Neural cell (in vitro differentiated cells): ENCODE measurements around the gene IFT122. TPM values are rescaled to one million over a fixed set of nuclear protein-coding genes. Genes with fewer than 3 reads are reported as not detected.
"Not testable (repeated sequence)": the region's sequence is repeated elsewhere in the genome, so short reads cannot be mapped to it uniquely, and the experiment has no call there.

Experiments
- H2AFZ ChIP-seq: fragments of 200-600, 300-800 bp; sonication (generic), shearing (Covaris generic); 2 replicates; pipeline ENCODE4 v1.6.0; 2014; ENCODE audit warnings: low read depth, mild to moderate bottlenecking, antibody characterized with exemption, low read length, moderate library complexity
- H3F3A ChIP-seq: fragments of 200-600 bp; shearing (Covaris generic); 2 replicates; pipeline ENCODE4 v1.6.1; 2016; ENCODE audit warnings: mild to moderate bottlenecking, moderate library complexity, mixed read lengths, antibody characterized with exemption, low read length; ENCODE audit not compliant: insufficient read depth, poor library complexity, severe bottlenecking
- H3K27ac ChIP-seq: fragments of 200-600, 300-800 bp; sonication (generic), shearing (Covaris generic); 2 replicates; pipeline ENCODE4 v1.5.1; 2014; ENCODE audit warnings: mild to moderate bottlenecking, low read length, moderate library complexity
- H3K27me3 ChIP-seq: fragments of 300-800, 200-600 bp; sonication (generic), shearing (Covaris generic); 2 replicates; pipeline ENCODE4 v1.6.0; 2014; ENCODE audit warnings: mild to moderate bottlenecking, low read depth, low read length, moderate library complexity; ENCODE audit not compliant: insufficient read depth
- H3K36me3 ChIP-seq: fragments of 300-800, 200-600 bp; sonication (generic), shearing (Covaris generic); 2 replicates; pipeline ENCODE4 v1.5.1; 2014; ENCODE audit warnings: mild to moderate bottlenecking, antibody characterized with exemption, low read length, moderate library complexity; ENCODE audit not compliant: insufficient read depth
- H3K4me2 ChIP-seq: fragments of 300-800, 200-600 bp; sonication (generic), shearing (Covaris generic); 2 replicates; pipeline ENCODE4 v1.6.0; 2014; ENCODE audit warnings: mild to moderate bottlenecking, low read length
- H3K4me3 ChIP-seq: fragments of 300-800, 200-600 bp; sonication (generic), shearing (Covaris generic); 2 replicates; pipeline ENCODE4 v1.5.1; 2014; ENCODE audit warnings: mild to moderate bottlenecking, low read length, moderate library complexity
- H3K79me2 ChIP-seq: fragments of 200-600 bp; shearing (Covaris generic); replicated peaks from 2 replicates; pipeline ENCODE4 v1.6.0; 2014; ENCODE audit warnings: mild to moderate bottlenecking, low read length, moderate library complexity; ENCODE audit not compliant: insufficient read depth
- H3K9ac ChIP-seq: fragments of 300-800, 200-600 bp; sonication (generic), shearing (Covaris generic); 2 replicates; pipeline ENCODE4 v1.6.1; 2016; ENCODE audit warnings: mild to moderate bottlenecking, low read length, mixed read lengths
- H3K9me2 ChIP-seq: fragments of 200-600 bp; shearing (Covaris generic); 2 replicates; pipeline ENCODE4 v1.6.1; 2016; ENCODE audit warnings: mild to moderate bottlenecking, low read length, mixed read lengths; ENCODE audit not compliant: insufficient read depth
- H3K9me3 ChIP-seq: fragments of 200-600, 300-800 bp; sonication (generic), shearing (Covaris generic); 2 replicates; pipeline ENCODE4 v1.6.1; 2016; ENCODE audit warnings: mild to moderate bottlenecking, mixed run types, low read length, moderate library complexity, mixed read lengths
- H4K20me1 ChIP-seq: fragments of 200-600 bp; shearing (Covaris generic); 2 replicates; pipeline ENCODE4 v1.6.1; 2016; ENCODE audit warnings: mild to moderate bottlenecking, mixed run types; ENCODE audit not compliant: insufficient read depth
- EP300 ChIP-seq: fragments of 450-650 bp; conservative IDR thresholded peaks from 2 replicates; pipeline ENCODE4 v1.6.1; 2014; ENCODE audit warnings: antibody characterized with exemption, mild to moderate bottlenecking, moderate library complexity; ENCODE audit not compliant: poor library complexity, severe bottlenecking
- EZH2 ChIP-seq: fragments of 200-600, 300-800 bp; shearing (Covaris generic), sonication (generic); IDR thresholded peaks from 2 replicates; pipeline ENCODE4 v1.6.1; 2014; ENCODE audit warnings: antibody characterized with exemption, low read length, borderline replicate concordance, mild to moderate bottlenecking; ENCODE audit not compliant: insufficient read depth, poor library complexity, severe bottlenecking
- MXI1 ChIP-seq: fragments of 450-650 bp; conservative IDR thresholded peaks from 2 replicates; pipeline ENCODE4 v1.6.1; 2014; ENCODE audit warnings: antibody characterized with exemption, mild to moderate bottlenecking; ENCODE audit not compliant: poor library complexity, severe bottlenecking
- POLR2AphosphoS5 ChIP-seq: IDR thresholded peaks from 2 replicates; pipeline ENCODE4 v1.6.1; 2012
- RAD21 ChIP-seq: fragments of 450-650 bp; conservative IDR thresholded peaks from 2 replicates; pipeline ENCODE4 v1.6.1; 2014; ENCODE audit warnings: antibody characterized with exemption, mild to moderate bottlenecking, moderate library complexity
- SMC3 ChIP-seq: fragments of 450-650 bp; conservative IDR thresholded peaks from 2 replicates; pipeline ENCODE4 v1.6.1; 2014; ENCODE audit warnings: antibody characterized with exemption, mild to moderate bottlenecking, moderate library complexity; ENCODE audit not compliant: poor library complexity
- TAF1 ChIP-seq: IDR thresholded peaks from 2 replicates; pipeline ENCODE4 v1.6.1; 2012; ENCODE audit warnings: low read depth
- polyA plus RNA-seq: library from polyadenylated mRNA; depleted of rRNA; stranded (reverse); fragments of >200 nt; gene quantifications from 2 replicates; pipeline ENCODE4 v1.2.3, GENCODE V29; 2014
- TF ChIP-seq, protein P1 (sequence below): IDR thresholded peaks from 2 replicates; pipeline ENCODE4 v1.6.1; 2012; ENCODE audit warnings: borderline replicate concordance
- TF ChIP-seq, protein P2 (sequence below): fragments of 450-650 bp; IDR thresholded peaks from 2 replicates; pipeline ENCODE4 v1.5.1; 2014; ENCODE audit warnings: antibody characterized with exemption, mild to moderate bottlenecking, moderate library complexity; ENCODE audit not compliant: poor library complexity, severe bottlenecking

The IFT122 gene
- polyA plus RNA-seq, 1 donor from 2014 or later = 28.3 TPM

GRCh38 chr3:129476586-129476985 lies 36.6 kb downstream of the IFT122 start:
- no peak overlapping the region for H3K27ac ChIP-seq

DNA sequence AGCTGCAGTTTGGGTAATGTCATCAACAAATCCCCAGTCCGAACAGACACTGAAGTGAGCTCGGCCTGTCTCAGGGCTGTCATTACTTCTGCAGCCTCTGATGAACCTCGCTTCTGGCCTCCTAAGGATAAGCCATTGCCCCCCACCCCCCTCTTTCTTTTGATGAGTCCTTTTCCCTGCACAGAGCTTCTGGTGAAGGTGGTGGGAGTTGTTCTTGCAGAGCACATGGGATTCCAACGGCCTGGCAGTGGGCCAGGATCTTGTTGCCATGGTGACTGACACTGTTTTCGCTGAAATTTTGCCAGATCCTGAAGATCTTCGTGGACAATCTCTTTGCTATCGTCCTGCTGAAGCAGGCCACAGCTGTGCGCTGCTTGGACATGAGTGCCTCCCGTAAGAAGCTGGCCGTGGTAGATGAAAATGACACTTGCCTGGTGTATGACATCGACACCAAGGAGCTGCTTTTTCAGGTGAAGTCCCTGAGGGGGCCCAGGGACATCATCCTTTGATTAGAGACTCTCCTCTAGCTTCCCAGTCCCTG lies 41.3 kb downstream of the IFT122 start:
- H3K9me2 ChIP-seq, H3K27me3 ChIP-seq, H3K27ac ChIP-seq, H4K20me1 ChIP-seq, H3K36me3 ChIP-seq, H3K4me3 ChIP-seq, H3F3A ChIP-seq, H3K9me3 ChIP-seq, H3K9ac ChIP-seq, H2AFZ ChIP-seq, H3K79me2 ChIP-seq, H3K4me2 ChIP-seq: not testable (repeated sequence)

More at GRCh38 chr3:129476586-129476985, 36.6 kb downstream of the IFT122 start:
- Histone ChIP-seq H4K20me1 (no peaks in the 10 kb centered on the region), H3K27me3 (no peaks in the 10 kb centered on the region), H3F3A (no peaks in the 10 kb centered on the region), H3K9ac (no peak overlapping the region), H3K4me3 (no peak overlapping the region), H3K36me3 (no peaks in the 10 kb centered on the region), H3K9me2 (no peaks in the 10 kb centered on the region), H3K79me2 (no peaks in the 10 kb centered on the region), H2AFZ (no peak overlapping the region), H3K9me3 (no peaks in the 10 kb centered on the region), H3K4me2 (no peak overlapping the region)
- TF ChIP-seq EP300 (no peak), SMC3 (no peak), POLR2AphosphoS5 (no peak), RAD21 (no peak), EZH2 (no peak)
- TF ChIP-seq, protein P1, sequence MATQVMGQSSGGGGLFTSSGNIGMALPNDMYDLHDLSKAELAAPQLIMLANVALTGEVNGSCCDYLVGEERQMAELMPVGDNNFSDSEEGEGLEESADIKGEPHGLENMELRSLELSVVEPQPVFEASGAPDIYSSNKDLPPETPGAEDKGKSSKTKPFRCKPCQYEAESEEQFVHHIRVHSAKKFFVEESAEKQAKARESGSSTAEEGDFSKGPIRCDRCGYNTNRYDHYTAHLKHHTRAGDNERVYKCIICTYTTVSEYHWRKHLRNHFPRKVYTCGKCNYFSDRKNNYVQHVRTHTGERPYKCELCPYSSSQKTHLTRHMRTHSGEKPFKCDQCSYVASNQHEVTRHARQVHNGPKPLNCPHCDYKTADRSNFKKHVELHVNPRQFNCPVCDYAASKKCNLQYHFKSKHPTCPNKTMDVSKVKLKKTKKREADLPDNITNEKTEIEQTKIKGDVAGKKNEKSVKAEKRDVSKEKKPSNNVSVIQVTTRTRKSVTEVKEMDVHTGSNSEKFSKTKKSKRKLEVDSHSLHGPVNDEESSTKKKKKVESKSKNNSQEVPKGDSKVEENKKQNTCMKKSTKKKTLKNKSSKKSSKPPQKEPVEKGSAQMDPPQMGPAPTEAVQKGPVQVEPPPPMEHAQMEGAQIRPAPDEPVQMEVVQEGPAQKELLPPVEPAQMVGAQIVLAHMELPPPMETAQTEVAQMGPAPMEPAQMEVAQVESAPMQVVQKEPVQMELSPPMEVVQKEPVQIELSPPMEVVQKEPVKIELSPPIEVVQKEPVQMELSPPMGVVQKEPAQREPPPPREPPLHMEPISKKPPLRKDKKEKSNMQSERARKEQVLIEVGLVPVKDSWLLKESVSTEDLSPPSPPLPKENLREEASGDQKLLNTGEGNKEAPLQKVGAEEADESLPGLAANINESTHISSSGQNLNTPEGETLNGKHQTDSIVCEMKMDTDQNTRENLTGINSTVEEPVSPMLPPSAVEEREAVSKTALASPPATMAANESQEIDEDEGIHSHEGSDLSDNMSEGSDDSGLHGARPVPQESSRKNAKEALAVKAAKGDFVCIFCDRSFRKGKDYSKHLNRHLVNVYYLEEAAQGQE = no peak
- TF ChIP-seq, protein P2, sequence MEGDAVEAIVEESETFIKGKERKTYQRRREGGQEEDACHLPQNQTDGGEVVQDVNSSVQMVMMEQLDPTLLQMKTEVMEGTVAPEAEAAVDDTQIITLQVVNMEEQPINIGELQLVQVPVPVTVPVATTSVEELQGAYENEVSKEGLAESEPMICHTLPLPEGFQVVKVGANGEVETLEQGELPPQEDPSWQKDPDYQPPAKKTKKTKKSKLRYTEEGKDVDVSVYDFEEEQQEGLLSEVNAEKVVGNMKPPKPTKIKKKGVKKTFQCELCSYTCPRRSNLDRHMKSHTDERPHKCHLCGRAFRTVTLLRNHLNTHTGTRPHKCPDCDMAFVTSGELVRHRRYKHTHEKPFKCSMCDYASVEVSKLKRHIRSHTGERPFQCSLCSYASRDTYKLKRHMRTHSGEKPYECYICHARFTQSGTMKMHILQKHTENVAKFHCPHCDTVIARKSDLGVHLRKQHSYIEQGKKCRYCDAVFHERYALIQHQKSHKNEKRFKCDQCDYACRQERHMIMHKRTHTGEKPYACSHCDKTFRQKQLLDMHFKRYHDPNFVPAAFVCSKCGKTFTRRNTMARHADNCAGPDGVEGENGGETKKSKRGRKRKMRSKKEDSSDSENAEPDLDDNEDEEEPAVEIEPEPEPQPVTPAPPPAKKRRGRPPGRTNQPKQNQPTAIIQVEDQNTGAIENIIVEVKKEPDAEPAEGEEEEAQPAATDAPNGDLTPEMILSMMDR = no peak

- Histone ChIP-seq H2AFZ (no peak overlapping the region), H3K9ac (no peak overlapping the region), H4K20me1 (no peaks in the 10 kb centered on the region), H3K9me2 (no peaks in the 10 kb centered on the region), H3K36me3 (no peaks in the 10 kb centered on the region), H3K9me3 (no peaks in the 10 kb centered on the region), H3K4me2 (no peak overlapping the region), H3K27ac (no peak overlapping the region), H3K79me2 (no peaks in the 10 kb centered on the region), H3K4me3 (no peak overlapping the region), H3F3A (no peaks in the 10 kb centered on the region), H3K27me3 (no peaks in the 10 kb centered on the region)
- TF ChIP-seq TAF1 = no peak
- no peak for TF ChIP-seq EZH2
- no peak for TF ChIP-seq RAD21
- TF ChIP-seq MXI1 = no peak
Measured at GRCh38 chr3:129481766-129482332, 41.8 kb downstream of the IFT122 start.
